PFSK-1 (cell line): Measurements from ENCODE around the gene PSRC1.
A peak's percentile ranks its signal among the peaks of the same experiment; 100 is the strongest.

Experiments
- FOXP2 ChIP-seq: optimal IDR thresholded peaks from 2 replicates; pipeline ENCODE3; 2011; ENCODE audit warnings: borderline replicate concordance, control low read depth, inconsistent platforms; ENCODE audit not compliant: insufficient read depth; ENCODE audit errors: extremely low read length, extremely low read depth
- POLR2AphosphoS5 ChIP-seq: IDR thresholded peaks from 2 replicates; pipeline ENCODE4 v1.6.1; 2012; ENCODE audit warnings: low read depth, mild to moderate bottlenecking, control low read depth, low read length, moderate library complexity
- REST ChIP-seq, 2 experiments: IDR thresholded peaks; 2 replicates each; pipeline versions ENCODE4 v1.6.1 to v1.8.0; 2011 to 2012; ENCODE audit warnings: low read depth in 2 of 2, low read length in 2 of 2, control low read depth in 1 of 2, inconsistent platforms in 1 of 2, mild to moderate bottlenecking in 1 of 2, moderate library complexity in 1 of 2; ENCODE audit not compliant: insufficient read depth in 1 of 2
- SIN3A ChIP-seq: IDR thresholded peaks from 2 replicates; pipeline ENCODE4 v1.6.1; 2012; ENCODE audit warnings: mild to moderate bottlenecking, low read length, moderate library complexity, borderline replicate concordance; ENCODE audit not compliant: insufficient read depth
- TAF1 ChIP-seq: IDR thresholded peaks from 2 replicates; pipeline ENCODE4 v1.6.1; 2012; ENCODE audit warnings: low read length, control low read depth, borderline replicate concordance; ENCODE audit not compliant: insufficient read depth

PSRC1 gene

GRCh38 chr1:109250454-109251276 lies 32.3 kb downstream of the PSRC1 start:
- TF ChIP-seq POLR2AphosphoS5 (no peak), TAF1 (no peak), FOXP2 (no peak), SIN3A (no peak), REST (IDR thresholded peaks at IDR 0.05; ENCODE audit: insufficient read depth in 1 of 2, low read depth in 2 of 2, low read length in 2 of 2) (no peak)

- TF ChIP-seq FOXP2 (peak; percentile 4), POLR2AphosphoS5 (no peak)
Measured at GRCh38 chr1:109249654-109250401, 33.1 kb downstream of the PSRC1 start.

- TF ChIP-seq FOXP2 (peak; percentile 7), SIN3A (no peak)
Measured at GRCh38 chr1:109248797-109249629, 33.9 kb downstream of the PSRC1 start, which contains the start of gene CELSR2. Gene CELSR2, plus strand, starts transcription at chr1:109249539. Its CDS starts 541 bp downstream, at chr1:109250080.

GRCh38 chr1:109248444-109248796 lies 34.5 kb downstream of the PSRC1 start:
- TF ChIP-seq TAF1 (no peak), FOXP2 (no peak), REST (IDR thresholded peaks at IDR 0.05; ENCODE audit: insufficient read depth in 1 of 2, low read depth in 2 of 2, low read length in 2 of 2) (no peak), SIN3A (no peak), POLR2AphosphoS5 (no peak)

GRCh38 chr1:109247401-109248365 lies 35.3 kb downstream of the PSRC1 start:
- TF ChIP-seq POLR2AphosphoS5 (no peak), REST (IDR thresholded peaks at IDR 0.05; ENCODE audit: insufficient read depth in 1 of 2, low read depth in 2 of 2, low read length in 2 of 2) (no peak), FOXP2 (no peak), SIN3A (no peak), TAF1 (no peak)
